Left colon (tissue), 2 donors: ENCODE measurements around the gene NLRP8. TPM values are rescaled to one million over a fixed set of nuclear protein-coding genes. Genes with fewer than 3 reads are reported as not detected.
"Not testable (repeated sequence)": the region's sequence is repeated elsewhere in the genome, so short reads cannot be mapped to it uniquely, and the experiment has no call there.

Source experiments
- ATAC-seq: fragments of 200-7000 bp; cut with Tn5 transposase; one replicate; pipeline ENCODE4 v1.9.1; 2020; ENCODE audit warnings: mild to moderate bottlenecking, moderate library complexity
- DNase-seq, 2 donors: peaks; one replicate each; pipeline ENCODE4 v3.0.0-alpha.2; 2020
- intact Hi-C, 2 donors: fragments of 100-400 bp; cut with DNase I in 1 of 2; cut with micrococcal nuclease in 1 of 2; formaldehyde crosslinking; loops; one replicate each; pipeline versions ENCODE4 v1.11.2 to v1.14.0; 2022; cut with DNase I, micrococcal nuclease
- total RNA-seq, 2 donors: library from RNA; stranded (reverse); fragmentation: NEBNext Ultra II Directional; extraction: Animal tissue kit (Norgen Biotek cat#: 25700); gene quantifications; one replicate each; pipeline ENCODE4 v1.2.1, GENCODE V29; 2021
- donor health status: DM: no; HTN: no; CAD: no.
- donor health status: DM: yes; HTN: yes; CAD: no.

NLRP8 gene
- total RNA-seq, 2 donors from 2014 or later: not detected

GRCh38 chr19:55959996-55960675, 12.5 kb downstream of the NLRP8 start:
- intact Hi-C loops: no loop called here
- DNase-seq: no peak
- ATAC-seq: no peak

DNA sequence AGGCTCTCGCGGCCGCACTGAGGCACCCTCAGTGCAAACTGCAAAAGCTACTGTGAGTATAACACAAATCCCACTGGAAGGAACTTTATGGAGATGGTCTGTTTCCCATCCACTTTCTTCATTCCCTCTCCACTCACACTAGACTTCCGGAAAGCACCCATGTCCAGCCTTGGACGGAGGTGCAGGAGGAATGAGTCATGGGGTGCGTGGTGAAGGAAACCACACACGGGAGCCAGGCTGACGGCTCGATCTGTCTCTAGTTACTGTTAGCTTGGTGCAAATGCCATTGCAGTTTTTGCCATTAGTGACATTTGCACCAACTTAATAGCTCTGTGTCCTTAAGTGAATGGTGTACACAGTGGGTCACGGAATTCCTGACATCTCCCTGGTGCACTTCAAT, 14.6 kb downstream of the NLRP8 start:
- DNase-seq (no peak), ATAC-seq (no peak)
- intact Hi-C loops: no loop called here

GRCh38 chr19:55973982-55974381, 26.4 kb downstream of the NLRP8 start:
- ATAC-seq (no peak), DNase-seq (no peak)
- intact Hi-C loops: no loop called here

GRCh38 chr19:55980415-55980814, 32.8 kb downstream of the NLRP8 start:
- DNase-seq (no peak), ATAC-seq (no peak)
- intact Hi-C loops: no loop called here

- DNase-seq (no peak), ATAC-seq (no peak)
- intact Hi-C loops: no loop called here
These were observed 37.6 kb downstream of the NLRP8 start for GRCh38 chr19:55985254-55985653.

DNA sequence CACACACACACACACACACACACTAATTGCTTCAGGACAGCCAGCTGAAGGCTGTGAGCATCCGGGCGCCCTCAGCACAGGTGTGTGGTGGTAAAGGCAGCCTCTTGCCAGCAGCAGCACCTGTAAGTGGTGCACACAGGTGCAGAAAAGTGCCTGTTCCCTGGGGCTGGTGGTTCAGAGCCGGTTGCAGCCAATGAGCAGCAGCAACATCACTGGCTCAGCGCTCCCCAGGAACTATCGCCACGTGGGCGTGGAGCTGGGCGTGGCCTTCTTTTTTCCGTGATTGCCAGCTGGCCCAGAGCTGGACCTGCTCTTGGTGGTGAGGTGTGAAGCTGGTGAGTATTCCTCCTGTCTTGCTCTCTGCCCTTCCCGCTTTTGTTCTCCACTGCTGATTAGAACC, 38.9 kb downstream of the NLRP8 start, which contains the start of gene NLRP5:
NLRP5 (plus strand) TSS at position 289 of the 400 bp plus-strand sequence.
- no peak for ATAC-seq
- intact Hi-C loops: no loop called here
- no peak for DNase-seq

DNA sequence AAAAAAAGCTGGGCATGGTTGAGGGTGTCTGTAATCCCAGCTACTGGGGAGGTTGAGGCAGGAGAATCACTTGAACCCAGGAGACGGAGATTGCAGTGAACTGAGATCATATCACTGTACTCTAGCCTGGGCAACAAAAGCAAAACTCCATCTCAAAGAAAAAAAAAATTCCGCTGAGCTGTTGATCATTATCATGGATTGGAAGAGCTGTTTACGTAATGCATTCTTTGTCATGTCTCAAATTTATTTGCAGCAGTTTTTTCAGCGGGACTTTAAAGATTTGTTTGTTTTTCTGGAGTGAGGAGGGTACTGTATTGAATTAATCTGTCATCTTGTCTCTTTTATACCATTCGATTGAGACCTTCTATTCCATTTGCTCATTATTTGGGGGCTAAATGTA, 43.2 kb downstream of the NLRP8 start:
- DNase-seq (no peak), ATAC-seq (no peak)
- intact Hi-C loops: no loop called here

GRCh38 chr19:55993492-55993891, 45.9 kb downstream of the NLRP8 start:
- no peak for DNase-seq
- intact Hi-C loops: no loop called here
- no peak for ATAC-seq

- DNase-seq (no peak), ATAC-seq (no peak)
- intact Hi-C loops: no loop called here
These were observed 67.1 kb downstream of the NLRP8 start for GRCh38 chr19:56014765-56015164.

DNA sequence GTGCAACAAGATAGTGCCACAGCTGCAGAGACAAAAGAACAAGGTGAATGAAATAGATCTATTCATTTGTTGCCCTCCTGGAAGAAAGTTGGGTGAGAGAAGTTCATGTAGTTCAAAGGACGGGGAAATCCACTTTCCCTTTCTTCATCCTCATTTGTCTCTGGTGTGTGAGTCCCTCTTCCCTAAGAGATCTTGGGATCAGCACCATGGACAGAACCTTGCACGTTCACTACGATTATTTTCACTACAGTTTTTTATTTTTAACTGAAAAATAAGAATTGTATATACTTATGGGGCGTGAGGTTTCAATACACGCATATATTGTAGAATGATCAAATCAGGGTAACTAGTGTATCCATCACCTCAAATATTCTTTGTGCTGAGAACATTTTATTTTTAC, 68.1 kb downstream of the NLRP8 start:
- DNase-seq: no peak
- intact Hi-C loops: no loop called here
- no peak for ATAC-seq

- DNase-seq, ATAC-seq, intact Hi-C loops: not testable (repeated sequence)
These were observed 71.7 kb downstream of the NLRP8 start for GRCh38 chr19:56019325-56019724.

DNA sequence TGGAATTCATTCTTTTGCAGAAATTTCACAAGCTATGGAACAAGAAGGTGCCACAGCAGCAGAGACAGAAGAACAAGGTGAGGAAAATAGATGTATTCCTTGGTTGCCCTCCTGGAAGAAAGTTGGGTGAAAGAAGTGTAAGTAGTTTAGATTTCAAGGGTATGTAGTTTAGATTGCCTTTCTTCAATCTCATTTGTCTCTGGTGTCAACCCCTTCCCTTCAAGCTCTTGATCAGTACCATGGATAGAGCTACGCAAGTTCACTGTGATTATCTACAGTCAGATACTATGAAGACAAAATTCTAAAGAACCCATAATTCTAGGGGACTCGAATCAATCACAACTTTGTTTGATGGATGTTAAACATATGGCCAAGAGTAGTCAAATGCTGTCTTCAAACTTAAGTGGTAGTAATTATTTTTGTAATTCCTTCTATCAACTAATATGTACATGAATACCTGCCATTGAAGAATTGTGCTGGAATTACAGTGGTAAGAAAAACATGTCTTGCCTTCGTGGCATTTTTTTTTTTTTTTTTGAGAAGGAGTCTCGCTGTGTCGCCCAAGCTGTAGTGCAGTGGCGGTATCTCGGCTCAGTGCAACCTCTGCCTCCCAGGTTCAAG, 72.8 kb downstream of the NLRP8 start:
- intact Hi-C loops, DNase-seq, ATAC-seq: not testable (repeated sequence)

DNA sequence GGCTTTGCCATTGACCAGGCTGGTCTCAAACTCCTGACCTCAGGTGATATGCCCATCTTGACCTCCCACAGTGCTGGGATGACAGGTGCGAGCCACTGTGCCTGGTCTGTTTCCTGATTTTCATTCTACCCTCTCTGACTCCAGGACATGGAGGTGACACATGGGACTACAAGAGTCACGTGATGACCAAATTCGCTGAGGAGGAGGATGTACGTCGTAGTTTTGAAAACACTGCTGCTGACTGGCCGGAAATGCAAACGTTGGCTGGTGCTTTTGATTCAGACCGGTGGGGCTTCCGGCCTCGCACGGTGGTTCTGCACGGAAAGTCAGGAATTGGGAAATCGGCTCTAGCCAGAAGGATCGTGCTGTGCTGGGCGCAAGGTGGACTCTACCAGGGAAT, 79.1 kb downstream of the NLRP8 start:
- DNase-seq: no peak
- ATAC-seq: no peak
- intact Hi-C loops: no loop called here

Other genes with a start within 250 kb of the NLRP8 start
- gene NLRP9, start 209.4 kb upstream of the NLRP8 start, total RNA-seq: not detected
- not detected for gene RFPL4A, start 188.7 kb upstream of the NLRP8 start, total RNA-seq
- gene RFPL4AL1, start 178.7 kb upstream of the NLRP8 start, total RNA-seq: not detected
- under 1 TPM; 0.11 to 0.12 TPM for gene NLRP11, start 115.8 kb upstream of the NLRP8 start, total RNA-seq
- not detected for gene NLRP4, start 111.3 kb upstream of the NLRP8 start, total RNA-seq
- not detected for gene NLRP13, start 15.5 kb upstream of the NLRP8 start, total RNA-seq
- gene NLRP5, start 38.9 kb downstream of the NLRP8 start, total RNA-seq: not detected
- gene ZNF787, start 173.5 kb downstream of the NLRP8 start, total RNA-seq: 10 to 100 TPM; 56.6 to 59.9 TPM
- gene ZNF444, start 193.5 kb downstream of the NLRP8 start, total RNA-seq: 10 to 100 TPM; 24.8 to 29.5 TPM
- gene GALP, start 228.2 kb downstream of the NLRP8 start, total RNA-seq: not detected
- gene ZSCAN5B, start 250.0 kb downstream of the NLRP8 start, total RNA-seq: not detected